Loucy (cell line): Measurements from ENCODE around the gene WNT8A.

Source experiments
- H2AFZ ChIP-seq: fragments of 200-600 bp; sonication (generic); 2 replicates; pipeline ENCODE4 v1.6.0; 2016; ENCODE audit warnings: antibody characterized with exemption, mild to moderate bottlenecking, low read length, moderate library complexity
- H3F3A ChIP-seq: fragments of 200-600 bp; 2 replicates; pipeline ENCODE4 v1.6.0; 2016; ENCODE audit warnings: antibody characterized with exemption, low read depth, mild to moderate bottlenecking
- H3K27me3 ChIP-seq: fragments of 200-600 bp; sonication (generic); 2 replicates; pipeline ENCODE4 v1.6.1; 2014; ENCODE audit warnings: low read length, mild to moderate bottlenecking; ENCODE audit not compliant: insufficient read depth, poor library complexity, severe bottlenecking
- H3K36me3 ChIP-seq: fragments of 200-600 bp; sonication (generic); 2 replicates; pipeline ENCODE4 v1.6.1; 2016; ENCODE audit warnings: low read length; ENCODE audit not compliant: insufficient read depth
- H3K4me1 ChIP-seq: fragments of 200-600 bp; sonication (generic); 2 replicates; pipeline ENCODE4 v1.5.1; 2014; ENCODE audit warnings: low read length, mild to moderate bottlenecking; ENCODE audit not compliant: insufficient read depth, poor library complexity, severe bottlenecking
- H3K4me2 ChIP-seq: fragments of 200-600 bp; sonication (generic); 2 replicates; pipeline ENCODE4 v1.6.0; 2014; ENCODE audit warnings: antibody characterized with exemption, low read length, low read depth, mild to moderate bottlenecking; ENCODE audit not compliant: poor library complexity, severe bottlenecking
- H3K4me3 ChIP-seq: fragments of 200-600 bp; sonication (generic); 2 replicates; pipeline ENCODE4 v1.5.1; 2014; ENCODE audit warnings: low read length, mild to moderate bottlenecking, mixed read lengths; ENCODE audit not compliant: poor library complexity, severe bottlenecking
- H3K79me2 ChIP-seq: fragments of 200-600 bp; sonication (generic); 2 replicates; pipeline ENCODE4 v1.6.1; 2014; ENCODE audit warnings: low read length; ENCODE audit not compliant: insufficient read depth
- H3K9ac ChIP-seq: fragments of 200-600 bp; sonication (generic); 2 replicates; pipeline ENCODE4 v1.6.0; 2014; ENCODE audit warnings: mild to moderate bottlenecking, low read depth, low read length, moderate library complexity; ENCODE audit not compliant: poor library complexity, severe bottlenecking
- H3K9me2 ChIP-seq: fragments of 200-600 bp; sonication (generic); replicated peaks from 2 replicates; pipeline ENCODE4 v1.6.1; 2016; ENCODE audit warnings: low read depth, low read length, mixed read lengths
- H3K9me3 ChIP-seq: fragments of 200-600 bp; sonication (generic); 2 replicates; pipeline ENCODE4 v1.6.1; 2014; ENCODE audit warnings: mild to moderate bottlenecking, antibody characterized with exemption, low read length, low read depth; ENCODE audit not compliant: insufficient read depth
- H4K20me1 ChIP-seq: fragments of 200-600 bp; sonication (generic); 2 replicates; pipeline ENCODE4 v1.6.0; 2014; ENCODE audit warnings: antibody characterized with exemption, low read length, mild to moderate bottlenecking; ENCODE audit not compliant: insufficient read depth, poor library complexity, severe bottlenecking
- EZH2phosphoT487 ChIP-seq: fragments of 200-600 bp; IDR thresholded peaks from 2 replicates; pipeline ENCODE4 v1.6.1; 2018; ENCODE audit warnings: antibody characterized with exemption, mild to moderate bottlenecking, moderate library complexity, borderline replicate concordance
- TF ChIP-seq, protein P1 (sequence below): fragments of 200-600 bp; sonication (generic); conservative IDR thresholded peaks from 2 replicates; pipeline ENCODE4 v1.5.1; 2014; ENCODE audit warnings: mild to moderate bottlenecking, antibody characterized with exemption, low read length

Gene WNT8A

GRCh38 chr5:138102454-138103318 is 18.9 kb downstream of the WNT8A start:
- no peaks in the 10 kb centered on the region for H3K79me2 ChIP-seq
- no peaks in the 10 kb centered on the region for H4K20me1 ChIP-seq
- no peaks in the 10 kb centered on the region for H3K27me3 ChIP-seq
- no peaks in the 10 kb centered on the region for H3K4me1 ChIP-seq
- H3K4me2 ChIP-seq = no peak overlapping the region
- H3F3A ChIP-seq = no peaks in the 10 kb centered on the region
- no peak overlapping the region for H3K9ac ChIP-seq
- no peak overlapping the region for H3K4me3 ChIP-seq
- TF ChIP-seq, protein P1, sequence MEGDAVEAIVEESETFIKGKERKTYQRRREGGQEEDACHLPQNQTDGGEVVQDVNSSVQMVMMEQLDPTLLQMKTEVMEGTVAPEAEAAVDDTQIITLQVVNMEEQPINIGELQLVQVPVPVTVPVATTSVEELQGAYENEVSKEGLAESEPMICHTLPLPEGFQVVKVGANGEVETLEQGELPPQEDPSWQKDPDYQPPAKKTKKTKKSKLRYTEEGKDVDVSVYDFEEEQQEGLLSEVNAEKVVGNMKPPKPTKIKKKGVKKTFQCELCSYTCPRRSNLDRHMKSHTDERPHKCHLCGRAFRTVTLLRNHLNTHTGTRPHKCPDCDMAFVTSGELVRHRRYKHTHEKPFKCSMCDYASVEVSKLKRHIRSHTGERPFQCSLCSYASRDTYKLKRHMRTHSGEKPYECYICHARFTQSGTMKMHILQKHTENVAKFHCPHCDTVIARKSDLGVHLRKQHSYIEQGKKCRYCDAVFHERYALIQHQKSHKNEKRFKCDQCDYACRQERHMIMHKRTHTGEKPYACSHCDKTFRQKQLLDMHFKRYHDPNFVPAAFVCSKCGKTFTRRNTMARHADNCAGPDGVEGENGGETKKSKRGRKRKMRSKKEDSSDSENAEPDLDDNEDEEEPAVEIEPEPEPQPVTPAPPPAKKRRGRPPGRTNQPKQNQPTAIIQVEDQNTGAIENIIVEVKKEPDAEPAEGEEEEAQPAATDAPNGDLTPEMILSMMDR = no peak
- TF ChIP-seq EZH2phosphoT487 = no peak
- no peaks in the 10 kb centered on the region for H3K36me3 ChIP-seq
- H3K9me3 ChIP-seq = no peaks in the 10 kb centered on the region
- H2AFZ ChIP-seq = peak overlapping the region; percentile 63; the same call in 1 of the 2 replicates
- no peaks in the 10 kb centered on the region for H3K9me2 ChIP-seq

DNA sequence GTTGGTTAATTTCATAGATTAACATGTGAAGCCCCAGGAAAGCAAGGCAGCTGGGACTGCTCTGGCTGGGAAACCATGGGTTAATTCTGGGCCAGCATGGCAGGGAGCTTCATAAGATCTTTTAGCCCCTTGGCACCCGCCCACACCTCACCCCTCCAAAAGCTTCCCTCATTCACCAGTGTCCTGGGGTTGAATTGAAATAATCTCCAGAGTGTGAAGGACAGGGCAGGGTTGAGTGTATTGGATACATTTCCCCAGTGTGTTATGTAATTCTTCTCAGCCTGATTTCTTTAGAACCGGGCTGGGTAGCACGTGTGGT is 19.4 kb downstream of the WNT8A start:
- H4K20me1 ChIP-seq = no peaks in the 10 kb centered on the region
- H3K79me2 ChIP-seq = no peaks in the 10 kb centered on the region
- no peak overlapping the region for H3K4me3 ChIP-seq
- H3K4me2 ChIP-seq = no peak overlapping the region
- no peaks in the 10 kb centered on the region for H3K27me3 ChIP-seq
- no peaks in the 10 kb centered on the region for H3F3A ChIP-seq
- H3K9me2 ChIP-seq = no peaks in the 10 kb centered on the region
- no peaks in the 10 kb centered on the region for H3K9me3 ChIP-seq
- TF ChIP-seq EZH2phosphoT487 = no peak
- TF ChIP-seq, protein P1 = no peak
- H2AFZ ChIP-seq = peak overlapping the region; percentile 63; the same call in 1 of the 2 replicates
- H3K36me3 ChIP-seq = no peaks in the 10 kb centered on the region
- no peak overlapping the region for H3K9ac ChIP-seq
- H3K4me1 ChIP-seq = no peaks in the 10 kb centered on the region

GRCh38 chr5:138105709-138106108 is 21.9 kb downstream of the WNT8A start:
- no peaks in the 10 kb centered on the region for H3K79me2 ChIP-seq
- no peaks in the 10 kb centered on the region for H3K9me2 ChIP-seq
- H3K27me3 ChIP-seq = no peaks in the 10 kb centered on the region
- H3K36me3 ChIP-seq = no peaks in the 10 kb centered on the region
- H3K9ac ChIP-seq = no peak overlapping the region
- no peak overlapping the region for H3K4me2 ChIP-seq
- H4K20me1 ChIP-seq = no peaks in the 10 kb centered on the region
- no peak overlapping the region for H2AFZ ChIP-seq
- no peaks in the 10 kb centered on the region for H3K9me3 ChIP-seq
- H3K4me3 ChIP-seq = no peak overlapping the region
- TF ChIP-seq, protein P1 = no peak
- TF ChIP-seq EZH2phosphoT487 = no peak
- no peaks in the 10 kb centered on the region for H3F3A ChIP-seq
- H3K4me1 ChIP-seq = peaks cover 3% of the 10 kb centered on the region
